NB4 (cell line): ENCODE results near the gene DENND1A.

Source experiments
- POLR2A ChIP-seq: IDR thresholded peaks from 2 replicates; pipeline ENCODE4 v1.6.1; 2011; ENCODE audit warnings: mild to moderate bottlenecking; ENCODE audit not compliant: insufficient read length; ENCODE audit errors: extremely low read depth
- TF ChIP-seq, protein P1 (sequence below): IDR thresholded peaks from one replicate; pipeline ENCODE4 v1.5.1; 2012; ENCODE audit warnings: low read depth, low read length
- TF ChIP-seq, protein P2 (sequence below): IDR thresholded peaks from 2 replicates; pipeline ENCODE4 v1.6.1; 2011; ENCODE audit warnings: low read depth, low read length

DNA sequence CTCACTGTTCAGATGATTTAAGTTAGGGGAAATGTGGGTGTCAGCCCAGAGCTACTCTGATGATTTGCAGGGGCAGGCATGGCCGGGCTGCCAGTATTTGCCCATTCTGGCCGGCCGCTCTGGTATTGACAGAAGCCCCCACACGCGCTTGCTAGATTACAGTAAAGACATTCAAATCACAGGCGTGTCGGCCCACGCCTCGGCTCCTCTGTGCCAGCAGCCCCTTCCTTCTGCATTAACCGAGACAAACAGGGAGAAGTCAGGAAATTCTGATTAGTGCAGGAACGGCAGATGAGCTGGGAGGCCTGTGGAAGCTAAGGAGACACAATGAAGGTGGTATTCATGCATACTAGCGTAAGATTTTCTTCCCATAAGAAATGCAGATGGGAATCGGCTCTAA lies 460.6 kb downstream of the DENND1A start:
- TF ChIP-seq POLR2A = no peak
- TF ChIP-seq, protein P1, sequence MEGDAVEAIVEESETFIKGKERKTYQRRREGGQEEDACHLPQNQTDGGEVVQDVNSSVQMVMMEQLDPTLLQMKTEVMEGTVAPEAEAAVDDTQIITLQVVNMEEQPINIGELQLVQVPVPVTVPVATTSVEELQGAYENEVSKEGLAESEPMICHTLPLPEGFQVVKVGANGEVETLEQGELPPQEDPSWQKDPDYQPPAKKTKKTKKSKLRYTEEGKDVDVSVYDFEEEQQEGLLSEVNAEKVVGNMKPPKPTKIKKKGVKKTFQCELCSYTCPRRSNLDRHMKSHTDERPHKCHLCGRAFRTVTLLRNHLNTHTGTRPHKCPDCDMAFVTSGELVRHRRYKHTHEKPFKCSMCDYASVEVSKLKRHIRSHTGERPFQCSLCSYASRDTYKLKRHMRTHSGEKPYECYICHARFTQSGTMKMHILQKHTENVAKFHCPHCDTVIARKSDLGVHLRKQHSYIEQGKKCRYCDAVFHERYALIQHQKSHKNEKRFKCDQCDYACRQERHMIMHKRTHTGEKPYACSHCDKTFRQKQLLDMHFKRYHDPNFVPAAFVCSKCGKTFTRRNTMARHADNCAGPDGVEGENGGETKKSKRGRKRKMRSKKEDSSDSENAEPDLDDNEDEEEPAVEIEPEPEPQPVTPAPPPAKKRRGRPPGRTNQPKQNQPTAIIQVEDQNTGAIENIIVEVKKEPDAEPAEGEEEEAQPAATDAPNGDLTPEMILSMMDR = no peak
- TF ChIP-seq, protein P2, sequence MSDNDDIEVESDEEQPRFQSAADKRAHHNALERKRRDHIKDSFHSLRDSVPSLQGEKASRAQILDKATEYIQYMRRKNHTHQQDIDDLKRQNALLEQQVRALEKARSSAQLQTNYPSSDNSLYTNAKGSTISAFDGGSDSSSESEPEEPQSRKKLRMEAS = no peak
